ENCODE data around the gene COX6A2.

- no peak for TF ChIP-seq CTCF (IDR thresholded peaks at IDR 0.05; ENCODE audit: extremely low read depth in 1 of 2, insufficient read depth in 1 of 2, low read depth in 1 of 2, low read length in 2 of 2)
- TF ChIP-seq EZH2 (IDR thresholded peaks at IDR 0.05; ENCODE audit: borderline replicate concordance, low read depth, low read length, severe bottlenecking) = no peak
- TF ChIP-seq POLR2A (IDR thresholded peaks at IDR 0.05; ENCODE audit: low read depth, low read length) = no peak
- no peak for TF ChIP-seq POLR2AphosphoS5 (IDR thresholded peaks at IDR 0.05; ENCODE audit: insufficient read depth, low read depth, low read length)
- no peak for TF ChIP-seq MYC (IDR thresholded peaks at IDR 0.05; ENCODE audit: low read depth, low read length)
Observed at GRCh38 chr16:31390504-31391041, 37.6 kb downstream of the COX6A2 start.
